ENCODE data around the gene WDR45B.

WDR45B gene

DNA sequence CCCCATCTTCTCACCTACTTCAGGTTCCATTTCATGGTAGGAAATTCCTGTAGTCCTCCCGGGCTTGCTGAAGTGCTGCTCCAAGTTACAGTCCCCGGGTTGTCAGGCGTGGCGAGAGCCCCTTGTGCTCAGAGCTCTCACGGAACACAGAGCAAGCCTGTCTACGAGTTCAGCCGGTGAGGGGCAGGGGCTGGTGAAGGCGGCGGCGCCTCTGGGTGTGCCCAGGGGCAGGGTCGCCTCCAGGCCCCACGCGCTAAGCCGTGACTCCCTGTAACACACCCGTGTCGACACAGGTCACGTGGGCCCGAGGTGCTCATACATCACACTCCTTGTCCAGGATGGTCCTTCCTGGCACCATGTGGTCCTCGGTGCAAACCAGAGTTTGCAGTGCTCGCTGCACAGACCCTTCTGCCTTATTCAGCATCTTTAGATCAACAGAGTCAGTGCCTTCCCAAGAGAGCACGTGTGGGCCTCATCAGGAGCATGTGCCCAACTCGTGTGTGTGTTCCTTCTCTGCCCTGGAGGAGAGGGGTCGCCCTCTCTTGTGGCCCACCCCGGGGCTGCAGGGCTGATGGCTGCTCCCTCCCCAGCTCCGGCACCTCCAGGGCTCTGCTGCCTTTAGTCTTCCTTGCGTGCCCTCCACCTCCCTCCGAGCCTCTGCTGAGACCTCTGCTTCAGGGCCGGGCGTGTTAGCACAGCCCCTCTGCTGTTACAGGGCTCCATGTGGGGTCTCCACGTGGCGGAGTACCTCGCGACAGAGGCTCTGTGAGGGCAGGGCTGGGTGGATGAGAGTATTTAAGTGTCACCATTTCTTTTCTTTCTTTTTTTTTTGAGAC lies 51.2 kb downstream of the WDR45B start:
- Histone ChIP-seq H3K27me3 (ENCODE audit: insufficient read depth, low read depth, severe bottlenecking) (no peaks in the 10 kb centered on the region), H3K4me3 (ENCODE audit: low read depth, low read length) (no peak overlapping the region), H3K9me3 (ENCODE audit: severe bottlenecking) (no peaks in the 10 kb centered on the region), H3K36me3 (peaks cover 85% of the 10 kb centered on the region), H3K27ac (no peak overlapping the region)
- TF ChIP-seq CTCF (IDR thresholded peaks at IDR 0.05; ENCODE audit: low read depth, low read length): no peak
- no peak for DNase-seq

- no peak for DNase-seq
- H3K36me3 ChIP-seq: peaks cover 85% of the 10 kb centered on the region
- no peak for TF ChIP-seq CTCF (IDR thresholded peaks at IDR 0.05; ENCODE audit: low read depth, low read length)
- no peaks in the 10 kb centered on the region for H3K9me3 ChIP-seq (ENCODE audit: severe bottlenecking)
- no peak overlapping the region for H3K27ac ChIP-seq
- H3K4me3 ChIP-seq (ENCODE audit: low read depth, low read length): no peak overlapping the region
- no peaks in the 10 kb centered on the region for H3K27me3 ChIP-seq (ENCODE audit: insufficient read depth, low read depth, severe bottlenecking)
These were observed 51.9 kb downstream of the WDR45B start for GRCh38 chr17:82596296-82596695.

DNA sequence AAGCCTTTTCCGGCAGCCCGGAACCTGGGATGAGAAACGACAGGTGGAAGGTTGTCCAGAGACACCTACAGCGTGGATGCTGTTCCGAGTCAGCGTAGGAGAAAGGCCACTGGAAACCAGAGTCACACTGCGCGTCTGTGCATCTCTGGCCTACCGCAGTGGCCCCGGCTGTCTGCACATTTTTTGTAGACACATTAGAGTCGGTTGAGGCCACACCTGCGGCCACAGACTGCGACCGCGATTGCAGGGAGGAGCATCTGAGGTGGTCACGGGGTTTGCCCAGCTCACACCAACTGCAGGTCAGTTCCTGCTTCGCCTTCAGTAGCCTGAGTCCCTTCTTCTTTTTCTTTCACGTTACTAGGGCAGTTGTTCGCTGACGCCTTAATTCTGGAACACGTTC lies 52.4 kb downstream of the WDR45B start:
- Histone ChIP-seq H3K36me3 (peaks cover 84% of the 10 kb centered on the region), H3K27ac (no peak overlapping the region), H3K27me3 (ENCODE audit: insufficient read depth, low read depth, severe bottlenecking) (no peaks in the 10 kb centered on the region), H3K9me3 (ENCODE audit: severe bottlenecking) (no peaks in the 10 kb centered on the region), H3K4me3 (ENCODE audit: low read depth, low read length) (no peak overlapping the region)
- no peak for TF ChIP-seq CTCF (IDR thresholded peaks at IDR 0.05; ENCODE audit: low read depth, low read length)
- no peak for DNase-seq

DNA sequence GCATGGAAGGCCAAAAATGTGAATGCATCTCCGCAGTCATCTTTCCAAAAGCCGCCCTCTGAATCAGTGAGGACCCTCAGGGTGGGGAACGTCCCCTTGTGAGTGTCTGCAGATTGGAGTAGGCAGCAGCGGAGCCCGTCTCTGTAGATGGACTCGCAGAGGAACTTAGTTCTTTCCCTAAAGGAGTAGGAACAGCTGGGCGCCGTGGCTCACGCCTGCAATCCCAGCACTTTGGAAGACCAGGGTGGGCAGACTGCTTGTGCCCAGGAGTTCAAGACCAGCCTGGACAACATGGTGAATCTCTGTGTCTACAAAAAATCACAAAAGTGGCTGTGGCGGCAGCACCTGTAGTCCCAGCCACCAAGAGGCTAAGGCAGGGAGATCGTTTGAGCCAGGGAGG lies 53.7 kb downstream of the WDR45B start:
- TF ChIP-seq CTCF (IDR thresholded peaks at IDR 0.05; ENCODE audit: low read depth, low read length): no peak
- Histone ChIP-seq H3K4me3 (ENCODE audit: low read depth, low read length) (no peak overlapping the region), H3K36me3 (peaks cover 75% of the 10 kb centered on the region), H3K9me3 (ENCODE audit: severe bottlenecking) (no peaks in the 10 kb centered on the region), H3K27ac (no peak overlapping the region), H3K27me3 (ENCODE audit: insufficient read depth, low read depth, severe bottlenecking) (no peaks in the 10 kb centered on the region)
- no peak for DNase-seq

DNA sequence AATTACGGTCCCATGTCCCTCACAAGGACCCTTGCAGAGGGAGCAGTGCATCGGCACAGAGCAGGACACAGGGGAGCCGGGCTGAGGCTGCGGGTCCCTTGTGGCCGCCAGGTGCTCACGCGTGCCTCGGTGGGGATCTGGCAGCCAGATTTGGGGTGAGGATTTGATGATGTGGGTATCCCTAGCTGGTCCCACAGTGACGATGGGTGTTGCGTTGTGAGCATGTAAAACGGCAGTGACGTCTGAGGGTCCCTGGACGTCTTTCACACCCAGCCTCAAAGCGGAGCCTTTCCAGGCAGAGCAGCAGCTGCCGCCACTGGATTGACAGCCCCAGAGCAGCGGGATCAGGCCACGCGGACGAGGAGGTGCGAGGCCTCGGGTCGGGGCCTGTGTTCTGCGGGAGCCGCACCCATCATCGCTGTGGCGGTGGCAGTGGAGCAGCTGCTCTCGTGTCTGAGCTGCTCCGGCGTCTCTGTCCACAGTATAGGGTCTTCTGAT lies 54.6 kb downstream of the WDR45B start:
- Histone ChIP-seq H3K4me3 (ENCODE audit: low read depth, low read length) (peak overlapping the region; percentile 25), H3K36me3 (peaks cover 75% of the 10 kb centered on the region), H3K27me3 (ENCODE audit: insufficient read depth, low read depth, severe bottlenecking) (no peaks in the 10 kb centered on the region), H3K27ac (peak overlapping the region; percentile 69), H3K9me3 (ENCODE audit: severe bottlenecking) (no peaks in the 10 kb centered on the region)
- TF ChIP-seq CTCF (IDR thresholded peaks at IDR 0.05; ENCODE audit: low read depth, low read length): no peak
- DNase-seq: no peak
